Fibroblast of skin of left quadriceps (primary cell): ENCODE data around the gene TP73.

Source experiments
- DNase-seq, 2 experiments: peaks; one replicate each; pipeline ENCODE4 v3.0.0-alpha.2; 2013; ENCODE audit warnings: low read depth in 2 of 2

The TP73 gene

DNA sequence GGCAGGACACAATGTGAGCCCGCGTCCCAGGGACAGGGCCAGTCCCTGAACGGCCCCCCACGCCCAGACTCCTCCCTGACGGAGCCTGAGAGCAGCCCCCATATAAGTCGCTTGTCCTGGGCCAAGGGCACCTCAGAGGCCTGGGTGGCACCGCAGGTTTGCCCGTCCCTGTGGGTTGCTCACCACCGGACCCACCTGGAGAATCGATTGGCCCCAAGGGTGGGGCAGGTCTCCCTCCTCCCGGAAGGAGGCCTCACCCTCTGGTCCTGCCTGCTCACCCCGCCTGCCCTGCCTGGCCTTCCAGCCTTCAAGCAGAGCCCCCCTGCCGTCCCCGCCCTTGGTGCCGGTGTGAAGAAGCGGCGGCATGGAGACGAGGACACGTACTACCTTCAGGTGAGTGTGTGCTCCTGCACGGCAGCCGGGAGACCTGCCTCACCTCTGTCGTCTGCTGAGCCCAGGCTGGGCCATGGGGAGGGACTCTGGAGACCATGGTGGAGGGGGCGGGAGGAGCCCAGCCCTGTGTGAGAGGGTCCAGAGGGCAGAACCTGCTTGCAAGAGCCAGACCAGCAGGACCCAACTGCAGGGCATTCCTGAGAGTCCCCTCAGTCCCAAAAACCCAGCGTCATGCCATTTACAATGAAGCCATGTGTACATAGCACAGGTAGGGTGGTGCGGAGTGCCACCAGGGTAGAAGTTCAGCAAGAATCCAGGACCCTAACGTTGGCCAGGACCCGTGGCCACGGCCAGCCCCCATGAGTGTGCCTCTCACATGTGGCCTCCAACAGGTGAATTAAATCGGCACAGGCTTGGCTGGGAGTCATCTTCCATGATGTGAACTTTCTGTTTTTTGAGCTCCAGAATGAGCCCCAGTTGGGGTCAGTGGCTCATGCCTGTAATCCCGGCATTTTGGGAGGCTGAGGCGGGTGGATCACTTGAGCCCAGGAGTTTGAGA lies 75.8 kb downstream of the TP73 start:
- no peak for DNase-seq

DNA sequence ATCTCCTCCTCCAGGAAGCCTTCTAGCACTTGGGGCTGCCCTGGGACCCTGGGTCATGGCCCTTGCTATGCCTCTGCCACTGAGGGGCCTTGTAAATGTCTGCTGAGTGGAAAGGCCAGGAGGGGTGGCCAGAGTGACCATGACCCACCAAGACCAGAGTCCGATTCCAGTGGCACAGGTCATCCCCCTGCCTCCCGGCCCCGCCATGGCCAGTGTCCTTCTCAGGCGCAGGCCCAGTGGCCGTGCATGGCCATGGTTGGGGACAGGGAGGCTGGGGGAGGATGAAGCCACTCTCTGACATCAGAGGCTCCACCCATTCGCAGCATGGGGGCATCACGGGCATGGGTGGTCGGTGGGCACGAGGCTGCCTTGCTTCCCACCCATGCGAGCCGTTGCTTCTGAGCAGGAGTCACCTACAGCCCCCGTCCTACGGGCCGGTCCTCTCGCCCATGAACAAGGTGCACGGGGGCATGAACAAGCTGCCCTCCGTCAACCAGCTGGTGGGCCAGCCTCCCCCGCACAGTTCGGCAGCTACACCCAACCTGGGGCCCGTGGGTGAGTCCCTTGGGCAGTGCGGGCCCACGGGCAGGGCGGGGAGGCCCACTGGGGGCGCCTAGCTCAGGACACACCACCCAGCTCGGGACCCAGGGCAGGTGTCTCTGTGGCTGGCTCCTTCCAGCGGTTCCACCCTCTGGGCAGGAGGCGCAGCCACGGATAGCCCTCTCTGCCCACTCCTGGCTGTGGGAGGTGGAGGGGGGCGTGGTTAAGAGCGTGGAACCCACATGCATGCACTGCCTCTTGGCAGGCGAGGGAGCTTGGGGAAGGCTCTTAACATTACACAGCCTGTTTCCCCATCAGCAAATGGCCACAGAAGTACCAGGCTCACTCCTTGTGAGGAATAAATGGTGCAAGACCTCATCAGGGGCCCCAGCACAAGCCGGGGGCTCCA lies 77.6 kb downstream of the TP73 start:
- no peak for DNase-seq

- DNase-seq, result no peak
These were observed 78.4 kb downstream of the TP73 start for GRCh38 chr1:3730543-3731247.

DNA sequence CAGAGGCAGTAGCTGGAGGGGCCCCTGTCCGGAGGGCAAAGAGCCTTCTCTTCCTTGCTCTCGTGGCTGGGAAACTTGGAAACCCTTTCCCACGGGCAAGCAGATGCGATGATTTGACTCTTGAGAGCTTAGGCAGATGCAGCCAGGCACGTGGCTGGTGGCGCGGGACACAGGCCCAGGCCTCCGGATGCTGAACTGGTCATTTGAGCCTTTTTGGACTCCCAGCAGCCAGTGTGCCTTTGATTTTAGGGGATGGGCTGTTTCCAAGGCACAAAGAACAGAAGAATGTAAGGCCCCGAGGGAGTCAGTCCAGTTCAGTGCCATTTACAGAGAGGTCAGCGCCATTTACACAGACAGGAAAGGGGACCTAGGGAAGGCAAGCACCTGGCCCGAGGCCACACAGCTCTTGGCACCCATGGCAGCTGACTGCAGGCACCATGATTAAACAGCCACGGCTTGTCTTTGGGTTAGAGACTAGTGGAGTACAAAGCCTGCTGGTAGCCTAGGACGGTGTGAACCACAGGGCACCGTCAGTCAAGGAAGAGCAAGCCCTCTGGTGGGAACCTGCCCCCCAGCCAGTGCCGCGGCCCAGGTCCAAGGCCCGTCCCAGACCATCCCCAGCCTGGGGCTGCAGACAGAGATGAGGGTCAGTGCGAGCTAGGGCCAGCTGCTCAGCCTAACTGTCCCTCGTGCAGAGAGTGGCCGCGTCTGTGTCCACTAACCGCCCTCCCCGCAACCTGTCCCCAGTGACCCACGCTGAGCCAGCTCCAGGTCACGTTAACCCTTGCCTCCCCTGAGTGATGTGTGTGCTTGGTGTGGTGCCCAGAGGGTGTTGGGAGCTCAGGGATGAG lies 79.5 kb downstream of the TP73 start:
- DNase-seq, result no peak

DNA sequence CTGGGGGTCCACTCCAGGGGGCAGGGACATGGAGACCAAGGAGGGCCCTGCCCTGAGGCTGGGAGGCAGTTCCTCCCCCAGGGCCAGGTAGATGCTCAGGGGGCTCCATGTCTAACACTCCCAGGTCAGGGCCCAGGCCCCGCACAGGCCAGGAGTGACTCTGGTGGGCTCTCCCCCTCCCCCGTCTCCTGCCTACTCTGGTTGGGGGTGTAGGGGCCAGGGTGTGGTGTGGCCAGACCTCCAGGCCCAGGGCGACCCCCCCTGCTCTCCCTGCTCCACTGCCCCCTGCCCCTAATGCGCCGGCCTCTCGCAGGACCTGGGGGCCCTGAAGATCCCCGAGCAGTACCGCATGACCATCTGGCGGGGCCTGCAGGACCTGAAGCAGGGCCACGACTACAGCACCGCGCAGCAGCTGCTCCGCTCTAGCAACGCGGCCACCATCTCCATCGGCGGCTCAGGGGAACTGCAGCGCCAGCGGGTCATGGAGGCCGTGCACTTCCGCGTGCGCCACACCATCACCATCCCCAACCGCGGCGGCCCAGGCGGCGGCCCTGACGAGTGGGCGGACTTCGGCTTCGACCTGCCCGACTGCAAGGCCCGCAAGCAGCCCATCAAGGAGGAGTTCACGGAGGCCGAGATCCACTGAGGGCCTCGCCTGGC lies 80.2 kb downstream of the TP73 start:
- DNase-seq, result no peak

- DNase-seq, result no peak
These were observed 81.0 kb downstream of the TP73 start for GRCh38 chr1:3733094-3733882.

DNA sequence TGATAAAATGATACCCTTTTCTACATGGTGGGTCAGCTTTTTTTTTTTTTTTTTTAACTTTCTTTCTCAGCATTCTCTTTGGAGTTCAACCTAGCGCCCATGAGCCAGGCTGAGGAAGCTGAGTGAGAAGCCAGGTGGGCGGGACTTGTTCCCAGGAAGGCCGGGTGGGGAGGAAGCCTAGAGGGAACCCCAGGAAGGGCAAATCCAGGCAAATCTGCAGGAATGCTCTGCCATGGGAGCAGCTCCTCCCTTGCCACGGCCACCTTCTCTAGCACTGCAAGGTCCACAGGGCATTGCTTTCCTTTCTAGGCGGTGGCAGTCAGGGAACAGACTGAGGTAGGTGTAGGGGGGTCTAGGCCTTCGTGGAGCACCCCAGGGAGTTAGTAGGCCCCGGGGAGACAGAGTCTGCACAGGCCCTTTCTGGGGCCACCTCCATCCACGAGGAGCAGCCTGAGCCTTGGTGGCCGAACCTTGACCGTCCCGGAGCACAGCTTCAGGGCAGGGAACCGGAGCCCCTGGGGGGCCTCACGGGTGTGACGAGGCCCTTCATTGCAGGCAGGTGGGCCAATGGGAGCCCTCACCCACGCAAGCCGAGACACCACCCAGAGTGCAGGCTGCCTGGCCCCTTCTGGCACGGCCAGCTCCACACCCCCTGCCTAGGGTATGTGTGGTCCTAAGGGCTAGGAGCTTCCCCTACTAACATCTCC lies 81.7 kb downstream of the TP73 start:
- DNase-seq, result no peak

DNA sequence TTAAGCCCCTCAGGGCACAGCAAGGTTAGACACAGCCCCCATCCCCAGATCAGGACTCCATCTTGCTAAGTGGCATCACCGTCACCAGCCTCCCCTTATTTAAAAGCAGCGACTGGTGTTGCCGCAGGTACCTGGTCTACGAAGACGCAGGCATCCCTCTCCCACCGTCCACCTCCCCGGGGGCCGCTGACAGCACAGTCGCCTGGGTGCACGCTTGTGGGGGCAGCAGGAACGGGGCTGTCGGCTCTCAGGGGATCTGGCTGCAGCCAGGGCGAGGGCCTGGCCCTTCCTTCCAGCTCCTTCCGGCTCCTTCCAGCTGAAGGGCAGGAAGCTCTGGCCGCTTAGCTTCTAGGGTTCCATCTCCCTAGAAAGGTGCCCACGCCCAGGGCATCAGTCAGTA lies 82.3 kb downstream of the TP73 start:
- no peak for DNase-seq

DNA sequence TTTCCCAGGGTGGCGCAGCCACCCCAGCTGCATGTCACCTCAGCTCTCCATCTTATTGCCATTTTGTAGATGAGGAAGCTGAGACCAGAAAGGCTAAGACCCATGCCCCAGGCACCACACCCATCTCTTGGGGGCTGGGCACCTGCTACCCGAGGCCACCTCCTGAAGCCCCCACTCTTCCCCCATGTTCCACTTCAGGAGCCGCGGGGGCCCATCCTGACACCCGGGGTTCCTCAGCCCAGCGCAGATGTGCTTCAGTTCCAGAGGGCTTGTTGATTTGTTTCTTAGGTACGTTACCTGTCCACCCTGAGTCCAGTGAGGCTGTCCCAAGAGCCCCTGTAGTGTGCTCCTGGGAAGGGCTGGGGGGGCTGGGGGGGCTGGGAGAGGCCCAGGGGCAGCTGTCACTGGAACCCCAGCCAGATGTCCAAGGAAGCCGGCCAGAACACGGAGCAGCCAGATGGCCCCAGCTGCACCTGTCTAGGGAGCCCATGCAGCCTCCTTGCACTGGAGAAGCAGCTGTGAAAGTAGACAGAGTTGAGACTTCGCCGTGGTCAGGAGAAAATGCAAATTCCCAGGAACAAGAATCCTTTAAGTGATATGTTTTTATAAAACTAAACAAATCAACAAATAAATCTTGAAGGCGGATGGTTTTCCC lies 82.8 kb downstream of the TP73 start:
- DNase-seq, result no peak

DNA sequence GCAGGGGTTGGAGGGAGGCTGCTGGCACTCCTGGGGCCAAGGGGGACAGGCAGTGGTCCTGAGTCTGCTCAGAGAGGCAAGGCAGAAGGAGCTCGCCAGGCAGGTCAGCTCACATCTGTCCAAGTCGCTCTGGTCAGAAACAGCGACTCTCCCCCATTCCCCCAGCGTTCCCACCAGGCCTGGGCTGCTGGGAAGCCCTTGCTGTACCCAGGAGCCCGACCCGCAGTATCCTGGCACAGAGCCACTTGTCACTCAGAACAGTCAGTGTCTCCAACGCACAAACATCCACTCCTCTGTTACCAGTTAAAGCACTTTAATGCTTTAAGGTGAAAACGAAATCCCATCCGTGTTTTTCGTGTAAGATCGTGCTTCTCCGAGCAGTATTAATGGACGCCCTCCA lies 83.4 kb downstream of the TP73 start:
- DNase-seq, result no peak

GRCh38 chr1:3736131-3736561 lies 83.8 kb downstream of the TP73 start:
- no peak for DNase-seq

- DNase-seq, result no peak
These were observed 84.4 kb downstream of the TP73 start for GRCh38 chr1:3736708-3737107.

DNA sequence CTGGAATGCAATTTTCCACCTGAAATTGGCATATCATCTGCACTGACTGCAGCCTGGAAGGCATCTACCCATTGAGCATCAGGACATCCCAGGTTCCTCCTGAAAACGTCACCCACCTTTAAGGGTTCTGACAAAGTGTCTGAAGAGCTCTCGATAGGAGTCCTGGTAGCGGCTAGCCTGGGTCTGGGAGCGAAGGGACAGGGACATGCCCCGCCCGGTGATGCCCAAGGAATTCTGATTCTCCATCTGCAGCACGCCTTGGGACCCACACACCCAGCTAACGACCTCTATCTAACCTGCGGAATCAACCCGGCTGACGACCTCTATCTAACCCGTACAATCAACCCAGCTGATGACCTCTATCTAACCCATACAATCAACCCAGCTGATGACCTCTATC lies 86.6 kb downstream of the TP73 start:
- DNase-seq, result no peak

- DNase-seq, result no peak
These were observed 87.7 kb downstream of the TP73 start for GRCh38 chr1:3740042-3740441.

GRCh38 chr1:3740752-3741151 lies 88.4 kb downstream of the TP73 start:
- no peak for DNase-seq

- DNase-seq, result no peak
These were observed 89.5 kb downstream of the TP73 start for GRCh38 chr1:3741566-3742438.
